CD14-positive monocyte (primary cell): ENCODE measurements around the gene DLGAP4. TPM values are rescaled to one million over a fixed set of nuclear protein-coding genes. Genes with fewer than 3 reads are reported as not detected.

Source experiments
- DNase-seq, 3 donors: peaks; one replicate each; pipeline ENCODE4 v3.0.0-alpha.2; 2011 to 2022
- H2AFZ ChIP-seq: 2 replicates; pipeline ENCODE4 v1.6.0; 2012; ENCODE audit warnings: mild to moderate bottlenecking, low read depth, low read length, inconsistent platforms; ENCODE audit not compliant: insufficient read depth, poor library complexity, severe bottlenecking
- H3K27ac ChIP-seq, 2 donors: 1 replicate in 1 of 2; 2 replicates in 1 of 2; pipeline ENCODE4 v1.5.1; 2012 to 2013; ENCODE audit warnings: low read length in 2 of 2, control low read depth in 1 of 2, inconsistent platforms in 1 of 2, low read depth in 1 of 2, mild to moderate bottlenecking in 1 of 2
- H3K27me3 ChIP-seq, 2 donors: one replicate each; pipeline versions ENCODE4 v1.6.0 to v1.6.1; 2011 to 2013; ENCODE audit warnings: low read length in 2 of 2; ENCODE audit not compliant: control insufficient read depth in 2 of 2, insufficient read depth in 2 of 2
- H3K36me3 ChIP-seq, 2 donors: replicated peaks in 1 of 2; 1 replicate in 1 of 2; 2 replicates in 1 of 2; pipeline versions ENCODE4 v1.5.1 to v1.6.1; 2012 to 2013; ENCODE audit warnings: low read length in 2 of 2, control low read depth in 1 of 2, inconsistent platforms in 1 of 2, mild to moderate bottlenecking in 1 of 2; ENCODE audit not compliant: insufficient read depth in 2 of 2, control insufficient read depth in 1 of 2
- H3K4me1 ChIP-seq, 2 donors: 1 replicate in 1 of 2; 2 replicates in 1 of 2; pipeline versions ENCODE4 v1.5.1 to v1.6.1; 2012 to 2013; ENCODE audit warnings: low read length in 2 of 2, control low read depth in 1 of 2, inconsistent platforms in 1 of 2, mild to moderate bottlenecking in 1 of 2, moderate library complexity in 1 of 2; ENCODE audit not compliant: insufficient read depth in 2 of 2, control insufficient read depth in 1 of 2
- H3K4me2 ChIP-seq: replicated peaks from 2 replicates; pipeline ENCODE3; 2012; ENCODE audit warnings: low read length, moderate library complexity, mild to moderate bottlenecking; ENCODE audit not compliant: poor library complexity, severe bottlenecking; ENCODE audit errors: extremely low read depth
- H3K4me3 ChIP-seq, 3 experiments: fragments of 200-600 bp in 1 of 3; sonication (generic) in 1 of 3; replicated peaks in 1 of 3; 1 replicate in 2 of 3; 2 replicates in 1 of 3; pipeline ENCODE4 v1.5.1; 2011 to 2013; ENCODE audit warnings: low read length in 3 of 3, mild to moderate bottlenecking in 3 of 3, control low read depth in 2 of 3, low read depth in 2 of 3, inconsistent platforms in 1 of 3, moderate library complexity in 1 of 3
- H3K79me2 ChIP-seq: 2 replicates; pipeline ENCODE4 v1.6.0; 2012; ENCODE audit warnings: mild to moderate bottlenecking, control low read depth, inconsistent platforms, low read length, moderate library complexity; ENCODE audit not compliant: insufficient read depth
- H3K9ac ChIP-seq: 2 replicates; pipeline ENCODE4 v1.6.0; 2017; ENCODE audit warnings: low read length, mild to moderate bottlenecking; ENCODE audit not compliant: insufficient read depth, poor library complexity, severe bottlenecking
- H3K9me3 ChIP-seq, 2 donors: replicated peaks in 1 of 2; 1 replicate in 1 of 2; 2 replicates in 1 of 2; pipeline versions ENCODE4 v1.5.1 to v1.6.1; 2012 to 2013; ENCODE audit warnings: low read length in 2 of 2, control low read depth in 1 of 2; ENCODE audit not compliant: control insufficient read depth in 1 of 2, insufficient read depth in 1 of 2
- H4K20me1 ChIP-seq: 2 replicates; pipeline ENCODE4 v1.6.0; 2012; ENCODE audit warnings: mild to moderate bottlenecking, low read length, control low read depth, moderate library complexity; ENCODE audit not compliant: insufficient read depth
- H3K27ac Mint-ChIP-seq, 7 donors: one replicate each; pipeline ENCODE4 v1.8.0; 2020; ENCODE audit warnings: mild to moderate bottlenecking in 7 of 7, mixed read lengths in 7 of 7, moderate library complexity in 6 of 7, inconsistent platforms in 2 of 7
- H3K27me3 Mint-ChIP-seq, 3 donors: one replicate each; pipeline ENCODE4 v1.8.0; 2021 to 2022; ENCODE audit warnings: low read depth in 3 of 3, mild to moderate bottlenecking in 3 of 3, mixed read lengths in 3 of 3, moderate library complexity in 3 of 3, inconsistent platforms in 1 of 3
- H3K36me3 Mint-ChIP-seq, 2 donors: one replicate each; pipeline ENCODE4 v1.8.0; 2020; ENCODE audit warnings: mixed read lengths in 2 of 2, inconsistent platforms in 1 of 2, mild to moderate bottlenecking in 1 of 2
- H3K4me1 Mint-ChIP-seq: one replicate; pipeline ENCODE4 v1.8.0; 2020; ENCODE audit warnings: mild to moderate bottlenecking, mixed read lengths
- H3K4me3 Mint-ChIP-seq, 2 donors: one replicate each; pipeline ENCODE4 v1.8.0; 2020; ENCODE audit warnings: mild to moderate bottlenecking in 2 of 2, mixed read lengths in 2 of 2, moderate library complexity in 1 of 2
- H3K9me3 Mint-ChIP-seq, 7 donors: one replicate each; pipeline ENCODE4 v1.8.0; 2020 to 2022; ENCODE audit warnings: mixed read lengths in 7 of 7, mild to moderate bottlenecking in 6 of 7, moderate library complexity in 6 of 7, inconsistent platforms in 2 of 7
- CTCF ChIP-seq: fragments of 200-600 bp; IDR thresholded peaks from one replicate; pipeline ENCODE4 v1.8.0; 2022; ENCODE audit warnings: antibody characterized with exemption, mild to moderate bottlenecking
- WGBS: methylation state at CpG from one replicate; pipeline ENCODE4 v1.1.5; 2013; ENCODE audit warnings: missing lambda C conversion rate; ENCODE audit not compliant: insufficient coverage; 5-methylcytosine and 5-hydroxymethylcytosine counted together
- intact Hi-C, 2 donors: fragments of 100-400 bp; cut with micrococcal nuclease; formaldehyde crosslinking; loops; one replicate each; pipeline versions ENCODE4 v1.15.0 to v1.15.1; 2023
- polyA plus RNA-seq, 3 donors: library from polyadenylated mRNA; depleted of rRNA in 1 of 3; unstranded in 2 of 3; stranded (reverse) in 1 of 3; fragments of 300-500 nt in 2 of 3; fragments of >200 nt in 1 of 3; fragmentation: Illumina TruSeq in 2 of 3; gene quantifications; 1 replicate in 2 of 3; 2 replicates in 1 of 3; pipeline ENCODE4 v1.2.3, GENCODE V29; 2012 to 2021

DLGAP4 gene
- polyA plus RNA-seq, 3 donors: 9.9 to 52.7 (median 17.6) TPM

GRCh38 chr20:36555248-36555647 is 249.1 kb downstream of the DLGAP4 start:
- no peaks in the 10 kb centered on the region for H3K36me3 Mint-ChIP-seq
- H3K9me3 Mint-ChIP-seq: no peaks in the 10 kb centered on the region
- Histone ChIP-seq H3K4me3 (no peak overlapping the region), H4K20me1 (no peaks in the 10 kb centered on the region), H3K9me3 (no peaks in the 10 kb centered on the region), H3K27me3 (no peaks in the 10 kb centered on the region), H3K27ac (no peak overlapping the region), H3K36me3 (no peaks in the 10 kb centered on the region), H3K9ac (no peak overlapping the region), H3K79me2 (no peaks in the 10 kb centered on the region), H3K4me2 (no peak overlapping the region), H3K4me1 (peaks cover 3 to 4% of the 10 kb centered on the region in 2 donors), H2AFZ (no peak overlapping the region)
- DNase-seq: no peak
- H3K27me3 Mint-ChIP-seq: peaks cover 0 to 3% (median 2%) of the 10 kb centered on the region in 3 donors
- no peak overlapping the region for H3K4me3 Mint-ChIP-seq
- H3K27ac Mint-ChIP-seq: no peak overlapping the region
- peaks cover 6% of the 10 kb centered on the region for H3K4me1 Mint-ChIP-seq
- WGBS: no CpG with 5 or more reads among the region's 2 CpGs
- TF ChIP-seq CTCF: no peak
- intact Hi-C loops: loop anchor here (5.0 to 10.0 kb wide), 3 partner anchors 37 to 200 kb away; partner anchors contain the start of gene RAB5IF (in 2 of the 2)

- Histone ChIP-seq H3K27me3 (no peaks in the 10 kb centered on the region), H3K9me3 (peaks cover 5 to 13% of the 10 kb centered on the region in 2 donors), H2AFZ (no peak overlapping the region), H3K4me3 (no peak overlapping the region), H3K4me2 (no peak overlapping the region), H3K36me3 (no peaks in the 10 kb centered on the region), H4K20me1 (no peaks in the 10 kb centered on the region), H3K4me1 (no peaks in the 10 kb centered on the region), H3K79me2 (no peaks in the 10 kb centered on the region), H3K27ac (no peak overlapping the region), H3K9ac (no peak overlapping the region)
- DNase-seq: no peak
- Mint-ChIP-seq H3K36me3 (no peaks in the 10 kb centered on the region), H3K4me3 (no peak overlapping the region), H3K9me3 (peaks cover 6 to 15% (median 7%) of the 10 kb centered on the region in 7 donors), H3K27me3 (no peaks in the 10 kb centered on the region), H3K4me1 (no peaks in the 10 kb centered on the region), H3K27ac (peak overlapping the region in 1 of 7 donors; percentile 68)
- TF ChIP-seq CTCF: no peak
- intact Hi-C loops: no loop called here
- 95% methylated on average over 2 of the region's 2 CpGs for WGBS
These were observed 256.6 kb downstream of the DLGAP4 start for GRCh38 chr20:36562724-36563123.
